ENCODE measurements around the gene GRM3. TPM values are rescaled to one million over a fixed set of nuclear protein-coding genes. Genes with fewer than 3 reads are reported as not detected.

GRM3 gene
- total and polyA plus RNA-seq, 2 donors (not counting 3 experiments of a cell fraction or from before 2014, with no cell fraction given), result not detected

DNA sequence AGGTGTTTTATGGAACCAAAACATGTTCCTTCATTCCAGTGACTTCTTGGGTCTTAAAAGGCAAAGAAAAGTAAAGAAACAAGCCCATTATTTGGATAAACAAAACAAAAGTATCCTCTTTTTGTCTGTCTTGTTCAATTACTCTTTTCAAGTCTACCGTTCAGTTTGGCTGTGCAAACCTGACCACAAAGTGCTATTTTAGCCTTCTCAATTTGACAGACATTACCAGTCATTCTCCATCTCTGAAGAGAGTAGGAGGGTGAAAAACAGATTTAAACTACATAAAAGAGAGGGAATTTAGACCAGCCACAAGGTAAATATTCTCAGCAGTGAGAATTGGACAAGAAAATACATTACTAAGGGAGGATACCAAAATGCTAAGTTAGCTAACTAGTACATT lies 145.2 kb downstream of the GRM3 start:
- DNase-seq (ENCODE audit: low read depth, low spot score) (no peak), FAIRE-seq (no peak)
- no peak for TF ChIP-seq FOS (IDR thresholded peaks at IDR 0.05; ENCODE audit: borderline replicate concordance, insufficient read depth, low read length)
- no peak overlapping the region for H3K9ac ChIP-seq (replicated peaks; ENCODE audit: extremely low read depth, insufficient read depth, low read length)
- H3K9me3 ChIP-seq (replicated peaks; ENCODE audit: control insufficient read depth, insufficient read depth, low read length), result no peaks in the 10 kb centered on the region
- H4K20me1 ChIP-seq (replicated peaks; ENCODE audit: control insufficient read depth, extremely low read depth, insufficient read depth, low read length), result no peaks in the 10 kb centered on the region
- ChIA-PET CTCF (no interaction called here), POLR2A (no interaction called here)
- no peaks in the 10 kb centered on the region for H3K27me3 ChIP-seq (ENCODE audit: control insufficient read depth in 2 of 2, insufficient read depth in 2 of 2, low read length in 2 of 2)
- intact Hi-C loops (cut with micrococcal nuclease), result no loop called here
- no peak overlapping the region for H3K4me2 ChIP-seq (ENCODE audit: insufficient read depth, low read length)
- no peak overlapping the region for H2AFZ ChIP-seq (ENCODE audit: low read depth, low read length)
- no peaks in the 10 kb centered on the region for H3K79me2 ChIP-seq (ENCODE audit: control insufficient read depth, insufficient read depth, low read length)
- no peak overlapping the region for H3K27ac ChIP-seq (ENCODE audit: insufficient read depth, low read depth, low read length)
- no peak overlapping the region for H3K4me3 ChIP-seq (replicated peaks in 1 of 3; ENCODE audit: insufficient read depth in 1 of 3, low read depth in 1 of 3, low read length in 3 of 3)
- no peaks in the 10 kb centered on the region for H3K4me1 ChIP-seq (ENCODE audit: control insufficient read depth, extremely low read depth, insufficient read depth, low read length)
- H3K36me3 ChIP-seq (ENCODE audit: control insufficient read depth in 2 of 2, extremely low read depth in 1 of 2, insufficient read depth in 2 of 2, low read length in 2 of 2), result no peaks in the 10 kb centered on the region
- no peaks in the 10 kb centered on the region for H3K9me1 ChIP-seq (replicated peaks; ENCODE audit: control insufficient read depth, extremely low read depth, insufficient read depth, low read length)
- no TSS peak for BruUV-seq (replicated peaks)
- dilution Hi-C loops (cut with MboI; ENCODE audit: extremely low pct_ligation_motif_present, low sequenced_read_pairs), result no loop called here

DNA sequence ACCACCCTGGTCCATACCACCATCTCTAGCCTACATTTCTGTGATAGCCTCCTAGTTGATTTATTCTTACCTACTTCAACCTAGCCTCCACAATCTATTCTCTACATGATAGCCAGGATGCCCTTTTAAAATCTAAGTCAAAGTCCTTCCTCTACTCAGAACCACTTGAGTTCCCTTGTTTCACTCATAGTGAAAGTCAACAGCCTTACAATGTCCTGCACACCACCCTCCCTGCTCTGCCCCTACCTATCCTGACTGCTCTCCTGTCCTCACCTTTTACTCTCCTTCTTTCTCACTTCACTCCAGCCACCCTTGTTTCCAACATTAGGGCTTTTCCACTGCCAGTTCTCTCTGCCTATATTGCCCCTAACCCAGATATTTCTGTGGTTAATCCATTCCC lies 146.7 kb downstream of the GRM3 start:
- H3K9ac ChIP-seq (replicated peaks; ENCODE audit: extremely low read depth, insufficient read depth, low read length), result no peak overlapping the region
- H3K9me1 ChIP-seq (replicated peaks; ENCODE audit: control insufficient read depth, extremely low read depth, insufficient read depth, low read length), result no peaks in the 10 kb centered on the region
- no peaks in the 10 kb centered on the region for H4K20me1 ChIP-seq (replicated peaks; ENCODE audit: control insufficient read depth, extremely low read depth, insufficient read depth, low read length)
- H3K4me3 ChIP-seq (replicated peaks in 1 of 3; ENCODE audit: insufficient read depth in 1 of 3, low read depth in 1 of 3, low read length in 3 of 3), result no peak overlapping the region
- ChIA-PET CTCF (no interaction called here), POLR2A (no interaction called here)
- DNase-seq (ENCODE audit: low read depth, low spot score) (no peak), FAIRE-seq (no peak)
- BruUV-seq (replicated peaks), result no TSS peak
- no peak overlapping the region for H3K27ac ChIP-seq (ENCODE audit: insufficient read depth, low read depth, low read length)
- H3K27me3 ChIP-seq (ENCODE audit: control insufficient read depth in 2 of 2, insufficient read depth in 2 of 2, low read length in 2 of 2), result no peaks in the 10 kb centered on the region
- no peaks in the 10 kb centered on the region for H3K4me1 ChIP-seq (ENCODE audit: control insufficient read depth, extremely low read depth, insufficient read depth, low read length)
- no peak overlapping the region for H3K4me2 ChIP-seq (ENCODE audit: insufficient read depth, low read length)
- no peaks in the 10 kb centered on the region for H3K9me3 ChIP-seq (replicated peaks; ENCODE audit: control insufficient read depth, insufficient read depth, low read length)
- TF ChIP-seq POLR2A (IDR thresholded peaks at IDR 0.05; ENCODE audit: low read depth, low read length), result no peak
- no peak for TF ChIP-seq FOS (IDR thresholded peaks at IDR 0.05; ENCODE audit: borderline replicate concordance, insufficient read depth, low read length)
- TF ChIP-seq, protein P1, sequence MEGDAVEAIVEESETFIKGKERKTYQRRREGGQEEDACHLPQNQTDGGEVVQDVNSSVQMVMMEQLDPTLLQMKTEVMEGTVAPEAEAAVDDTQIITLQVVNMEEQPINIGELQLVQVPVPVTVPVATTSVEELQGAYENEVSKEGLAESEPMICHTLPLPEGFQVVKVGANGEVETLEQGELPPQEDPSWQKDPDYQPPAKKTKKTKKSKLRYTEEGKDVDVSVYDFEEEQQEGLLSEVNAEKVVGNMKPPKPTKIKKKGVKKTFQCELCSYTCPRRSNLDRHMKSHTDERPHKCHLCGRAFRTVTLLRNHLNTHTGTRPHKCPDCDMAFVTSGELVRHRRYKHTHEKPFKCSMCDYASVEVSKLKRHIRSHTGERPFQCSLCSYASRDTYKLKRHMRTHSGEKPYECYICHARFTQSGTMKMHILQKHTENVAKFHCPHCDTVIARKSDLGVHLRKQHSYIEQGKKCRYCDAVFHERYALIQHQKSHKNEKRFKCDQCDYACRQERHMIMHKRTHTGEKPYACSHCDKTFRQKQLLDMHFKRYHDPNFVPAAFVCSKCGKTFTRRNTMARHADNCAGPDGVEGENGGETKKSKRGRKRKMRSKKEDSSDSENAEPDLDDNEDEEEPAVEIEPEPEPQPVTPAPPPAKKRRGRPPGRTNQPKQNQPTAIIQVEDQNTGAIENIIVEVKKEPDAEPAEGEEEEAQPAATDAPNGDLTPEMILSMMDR (IDR thresholded peaks at IDR 0.05; ENCODE audit: extremely low read depth in 1 of 2, insufficient read depth in 1 of 2, low read depth in 1 of 2, low read length in 2 of 2), result no peak
- no peak for TF ChIP-seq GATA2 (IDR thresholded peaks at IDR 0.05; ENCODE audit: insufficient read depth, insufficient read length, low read depth, low read length)
- TF ChIP-seq, protein P2, sequence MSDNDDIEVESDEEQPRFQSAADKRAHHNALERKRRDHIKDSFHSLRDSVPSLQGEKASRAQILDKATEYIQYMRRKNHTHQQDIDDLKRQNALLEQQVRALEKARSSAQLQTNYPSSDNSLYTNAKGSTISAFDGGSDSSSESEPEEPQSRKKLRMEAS (IDR thresholded peaks at IDR 0.05; ENCODE audit: insufficient read depth, insufficient read length), result no peak
- no peak for TF ChIP-seq EZH2 (IDR thresholded peaks at IDR 0.05; ENCODE audit: borderline replicate concordance, low read depth, low read length, severe bottlenecking)
- no peak for TF ChIP-seq MYC (IDR thresholded peaks at IDR 0.05; ENCODE audit: low read depth, low read length)
- no peak for TF ChIP-seq POLR2AphosphoS5 (IDR thresholded peaks at IDR 0.05; ENCODE audit: insufficient read depth, low read depth, low read length)
- no peaks in the 10 kb centered on the region for H3K36me3 ChIP-seq (ENCODE audit: control insufficient read depth in 2 of 2, extremely low read depth in 1 of 2, insufficient read depth in 2 of 2, low read length in 2 of 2)
- intact Hi-C loops (cut with micrococcal nuclease), result no loop called here
- dilution Hi-C loops (cut with MboI; ENCODE audit: extremely low pct_ligation_motif_present, low sequenced_read_pairs), result no loop called here
- no peaks in the 10 kb centered on the region for H3K79me2 ChIP-seq (ENCODE audit: control insufficient read depth, insufficient read depth, low read length)
- H2AFZ ChIP-seq (ENCODE audit: low read depth, low read length), result no peak overlapping the region
